GM11168 (cell line): Measurements from ENCODE around the gene WNT3A.

Experiments
- in situ Hi-C: fragments of 300-500 bp; cut with MboI; formaldehyde crosslinking; loops from one replicate; pipeline ENCODE4 v1.12.0; 2022; ENCODE audit warnings: low sequenced_read_pairs; ENCODE audit not compliant: unreplicated experiment

WNT3A gene

DNA sequence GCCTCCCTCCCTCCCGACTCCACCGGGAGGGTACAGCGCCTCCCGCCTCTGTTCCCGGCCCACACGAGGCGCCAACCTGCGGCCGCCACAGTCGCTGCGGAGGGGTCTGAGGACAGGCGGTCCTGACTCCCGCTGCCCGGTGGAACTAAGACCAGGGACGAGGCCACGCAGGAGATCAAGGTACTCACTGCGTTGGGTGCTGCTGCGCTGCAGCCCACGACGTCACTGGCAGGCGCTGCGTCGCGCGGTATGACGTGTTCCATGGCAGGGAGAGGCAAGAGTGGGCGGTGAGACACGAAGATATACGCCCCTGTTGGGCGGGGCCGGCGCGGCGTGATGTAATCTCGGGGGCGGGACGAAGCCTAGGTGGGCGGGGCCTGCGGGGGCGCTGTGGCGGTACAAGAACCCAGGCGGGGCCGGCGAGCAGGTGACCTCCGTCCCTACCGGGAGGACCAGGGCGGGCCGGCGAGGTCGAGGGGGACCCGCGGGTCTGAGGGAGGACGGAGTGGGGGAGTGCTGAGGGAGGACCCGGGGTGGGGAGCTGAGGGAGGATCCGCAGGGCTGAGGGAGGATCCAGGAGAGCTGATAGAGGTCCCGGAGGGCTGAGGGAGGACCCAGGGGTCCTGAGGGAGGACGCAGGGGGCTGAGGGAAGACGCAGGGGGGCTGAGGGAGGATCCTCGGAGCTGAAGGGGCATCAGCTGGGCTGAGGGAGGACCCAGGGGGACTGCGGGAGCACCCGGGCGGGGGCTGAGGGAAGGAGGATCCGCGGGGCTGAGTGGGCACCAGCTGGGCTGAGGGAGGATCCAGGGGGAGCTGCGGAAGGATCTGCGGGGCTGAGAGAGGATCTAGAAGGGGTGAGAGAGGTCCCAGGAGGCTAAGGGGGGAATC lies 102.5 kb downstream of the WNT3A start, which contains the start of gene MRPL55:
MRPL55 (minus strand) TSS at position 227 of the 889 bp plus-strand sequence. CDS start 1,039 bp downstream, outside the sequence.
- in situ Hi-C loops = no loop called here

DNA sequence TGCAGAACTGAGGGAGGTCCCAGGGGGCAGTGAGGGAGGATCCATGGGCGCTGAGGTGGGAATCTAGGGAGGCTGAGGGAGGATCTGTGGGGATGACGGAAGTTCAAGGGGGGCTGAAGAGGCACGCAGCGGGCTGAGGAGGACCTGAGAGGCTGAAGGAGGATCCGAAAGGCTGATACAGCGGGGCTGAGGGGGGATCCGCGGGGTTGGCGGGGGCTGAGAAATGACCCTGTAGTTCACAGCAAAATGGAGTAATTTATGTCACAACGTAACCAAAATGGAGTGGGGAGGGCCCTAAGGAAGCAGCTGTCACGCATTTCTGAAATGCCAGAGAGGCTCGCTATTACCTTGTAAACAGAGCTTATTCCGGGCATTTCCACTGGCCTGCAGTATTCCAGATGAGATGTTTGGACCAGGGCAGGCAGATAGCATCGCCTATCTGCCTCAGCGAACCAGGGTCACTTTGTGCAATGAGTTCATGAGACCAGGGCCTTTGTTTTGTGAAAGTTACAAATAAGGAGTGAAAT lies 103.2 kb downstream of the WNT3A start:
- in situ Hi-C loops = no loop called here

DNA sequence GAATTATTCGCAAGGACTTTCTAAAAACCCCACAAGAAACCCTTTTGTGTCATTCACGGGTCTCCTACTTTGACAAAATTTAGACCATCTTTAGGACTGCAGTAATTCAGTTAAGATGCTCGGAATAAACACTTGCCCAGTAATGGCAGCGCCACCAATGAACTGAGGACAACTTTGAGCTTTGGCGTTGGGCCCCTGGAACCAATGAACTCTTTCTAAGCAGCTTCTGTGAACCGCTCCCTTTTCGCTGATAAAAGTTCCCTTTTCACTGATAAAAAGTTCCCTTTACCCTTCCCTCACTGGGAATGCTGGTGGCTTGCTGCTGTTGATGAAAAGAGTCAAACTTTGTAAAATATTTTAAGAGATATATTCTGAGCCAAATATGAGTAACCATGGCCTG lies 103.8 kb downstream of the WNT3A start:
- in situ Hi-C loops = no loop called here
